Dermis microvascular lymphatic vessel endothelial cell (primary cell): ENCODE data around the gene HIBADH. TPM values are rescaled to one million over a fixed set of nuclear protein-coding genes. Genes with fewer than 3 reads are reported as not detected.

Experiments used
- DNase-seq, 2 donors: peaks; one replicate each; pipeline versions ENCODE4 v3.0.0 to v3.0.0-alpha.2; 2010; ENCODE audit warnings: low read depth in 2 of 2
- total RNA-seq: library from RNA; depleted of rRNA; stranded (reverse); fragments of >200 nt; gene quantifications from 2 replicates; pipeline ENCODE4 v1.2.1, GENCODE V29; 2014

Gene HIBADH
- 23.5 and 24.4 TPM in 2 replicates for total RNA-seq

DNA sequence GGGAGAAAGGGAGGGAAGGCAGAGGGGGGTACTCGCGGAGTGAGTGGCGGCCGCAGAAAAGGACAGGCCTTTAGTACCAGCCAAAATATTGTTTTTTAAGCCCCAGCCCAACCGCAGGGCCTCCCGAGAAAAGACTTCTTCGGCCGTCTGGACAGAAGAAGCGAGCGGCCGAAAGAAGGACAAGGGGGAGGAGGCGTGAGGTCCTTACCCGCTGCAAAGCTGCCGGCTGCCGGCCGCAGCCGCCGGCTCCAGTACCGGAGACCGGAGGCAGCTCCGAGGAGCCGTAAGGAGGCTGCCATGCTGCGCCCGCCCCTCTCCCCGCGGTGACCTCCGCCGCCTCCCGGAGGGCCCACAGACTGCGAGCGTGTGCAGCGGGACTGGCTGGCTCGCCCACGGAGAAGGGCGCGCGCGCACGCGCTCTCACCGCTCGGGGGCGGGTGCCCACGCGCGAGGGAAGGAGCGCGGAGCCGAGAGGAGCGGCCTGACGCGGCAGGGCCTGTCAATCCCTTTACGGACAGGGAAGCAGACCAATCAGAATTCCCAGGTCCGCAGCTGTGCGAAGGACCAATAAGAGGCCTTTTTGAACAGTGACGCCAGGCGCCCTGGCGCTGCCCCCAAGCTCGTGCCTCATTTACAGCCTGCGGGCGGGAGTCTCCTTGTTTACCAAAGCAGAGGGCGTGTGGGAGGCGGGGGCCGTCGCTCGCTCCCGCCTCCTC lies at the start of gene HIBADH:
Gene HIBADH, minus strand, starts transcription at position 394 of the 716 bp plus-strand sequence. Its CDS starts 95 bp downstream, at position 299.
- DNase-seq, result peak; percentile 99 to 100

- DNase-seq, result no peak
These were observed 49.5 kb upstream of the HIBADH start for GRCh38 chr7:27712217-27712616.

DNA sequence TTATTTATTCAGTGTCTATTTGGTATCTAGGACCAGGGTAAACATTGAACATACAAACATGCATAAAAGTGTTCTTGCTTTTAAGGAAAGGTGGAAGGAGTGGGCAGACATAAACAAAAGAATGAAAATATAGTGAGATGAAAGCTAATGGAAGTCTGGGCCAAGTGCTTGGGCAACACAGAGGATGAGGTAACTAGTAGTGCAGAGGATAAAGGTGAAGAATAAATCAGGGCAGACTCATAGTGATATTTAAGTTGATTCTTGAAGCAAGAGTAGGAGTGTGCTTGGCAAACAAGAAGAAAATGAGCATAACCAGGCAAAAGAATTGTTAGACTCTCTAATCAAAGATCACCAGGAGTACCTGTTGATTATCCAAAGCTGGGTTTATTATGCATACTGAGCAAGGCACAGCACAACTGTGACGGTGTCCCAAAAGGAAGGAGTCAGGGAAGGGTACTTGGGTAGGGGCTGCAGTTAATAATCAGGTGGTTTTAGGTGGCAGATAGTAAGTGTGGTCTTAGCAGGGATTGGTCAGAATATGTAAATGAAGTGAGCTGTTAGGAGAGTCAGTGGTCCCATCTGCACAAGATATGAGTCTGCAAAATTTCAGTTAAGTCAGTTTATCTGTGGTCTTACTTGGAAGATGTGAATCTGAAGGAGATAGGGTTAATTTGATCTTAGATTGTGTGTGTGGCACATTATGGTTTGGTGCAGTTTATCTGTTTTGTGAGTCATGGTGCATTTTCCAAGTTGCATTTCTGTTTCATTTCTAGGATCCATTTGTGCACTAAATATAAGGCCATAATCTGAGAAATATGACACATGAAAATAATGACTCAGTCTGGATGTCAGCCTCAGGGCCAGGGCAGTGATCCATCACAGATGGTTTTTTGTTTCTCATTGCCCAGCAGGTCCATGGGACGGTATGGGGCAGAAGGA lies 46.7 kb upstream of the HIBADH start:
- DNase-seq, result peak in 1 of 2 donors; percentile 28

DNA sequence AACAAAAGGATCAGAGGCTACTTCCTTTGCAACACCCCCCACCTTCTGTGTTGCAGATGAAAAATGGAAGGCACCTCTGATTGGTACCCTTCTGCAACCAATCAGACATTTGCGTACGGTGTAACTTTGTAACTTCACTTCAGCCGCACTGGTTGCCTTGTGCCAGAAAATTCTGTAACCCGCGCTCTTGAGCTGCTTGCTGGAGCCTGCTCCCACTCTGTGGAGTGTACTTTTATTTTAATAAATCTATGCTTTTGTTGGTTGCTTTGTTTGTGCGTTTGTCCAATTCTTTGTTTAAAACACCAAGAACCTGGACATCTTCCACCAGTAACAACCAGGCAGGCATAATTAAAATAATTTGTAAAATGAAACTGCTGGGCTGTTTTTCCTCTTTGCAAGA lies 45.8 kb upstream of the HIBADH start:
- DNase-seq, result no peak

DNA sequence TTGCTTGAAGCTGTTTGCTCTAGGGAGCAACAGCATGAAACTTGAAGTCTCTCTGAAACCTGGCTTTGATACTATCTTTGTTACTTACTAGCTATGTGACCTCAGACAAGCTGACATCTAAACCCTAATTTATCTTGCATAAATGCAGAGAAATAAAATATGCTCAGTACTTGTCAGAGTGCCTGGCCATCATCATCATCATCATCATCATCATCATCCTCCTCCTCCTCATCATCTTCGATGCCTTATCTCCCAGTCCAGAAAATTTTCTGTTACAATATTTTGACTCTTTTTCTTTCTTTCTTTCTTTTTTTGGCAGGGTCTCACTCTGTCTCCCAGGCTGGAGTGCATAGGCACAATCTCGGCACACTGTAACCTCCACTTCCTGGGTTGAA lies 42.5 kb upstream of the HIBADH start:
- DNase-seq, result no peak

DNA sequence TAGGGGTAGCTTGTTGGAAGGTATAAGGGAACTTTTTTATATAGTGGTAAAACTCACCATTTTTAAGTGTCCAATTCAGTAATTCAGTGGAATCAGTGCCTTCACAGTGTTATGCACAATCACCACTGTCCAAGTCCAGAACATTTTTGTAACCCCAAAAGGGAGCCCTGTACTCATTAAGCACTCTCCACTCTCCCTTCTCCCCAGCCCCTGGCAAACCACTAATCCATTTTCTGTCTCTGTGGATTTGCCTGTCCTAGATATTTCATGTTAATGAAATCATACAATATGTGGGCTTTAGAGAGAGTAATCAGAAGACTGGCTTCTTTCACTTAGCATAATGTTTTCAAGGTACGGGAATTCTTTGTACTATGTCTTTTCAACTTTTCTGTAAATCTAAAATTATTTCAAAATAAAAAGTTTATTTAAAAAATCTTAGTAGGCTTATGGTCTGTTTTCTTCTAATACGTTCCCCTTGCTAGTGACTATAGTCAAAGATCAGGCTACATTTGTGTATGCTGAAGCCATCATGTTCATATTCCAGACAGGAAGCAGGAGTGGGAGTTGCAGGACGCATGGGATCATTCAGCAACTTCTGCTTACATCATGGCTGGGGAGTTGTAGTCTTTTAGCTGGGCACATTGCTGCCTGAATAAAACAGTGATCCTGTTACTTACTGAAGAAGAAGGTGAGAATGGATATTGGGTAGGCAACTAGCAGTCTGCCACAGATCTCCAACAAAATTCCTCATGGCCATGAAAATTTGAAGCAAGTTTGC lies 41.9 kb upstream of the HIBADH start:
- peak in 1 of 2 donors; percentile 26 for DNase-seq

DNA sequence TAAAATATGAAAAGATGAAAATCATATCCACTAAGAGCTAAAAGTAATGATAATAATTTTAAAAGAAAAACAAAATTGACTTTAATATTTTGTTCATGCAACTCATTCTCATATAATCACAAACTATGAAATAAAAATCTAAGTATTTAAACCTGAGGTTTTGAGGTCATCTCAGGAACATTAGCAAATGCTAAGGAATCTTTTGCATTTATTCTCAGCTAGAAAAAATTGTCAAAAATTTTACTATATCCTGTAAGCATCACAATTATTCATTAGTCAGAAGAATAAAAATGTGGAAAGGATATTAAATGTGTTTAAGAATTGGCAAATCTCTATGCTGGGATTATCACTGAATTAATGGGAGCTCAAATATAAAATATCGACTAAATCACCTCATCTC lies 40.5 kb upstream of the HIBADH start:
- DNase-seq, result no peak

- DNase-seq, result no peak
These were observed 37.8 kb upstream of the HIBADH start for GRCh38 chr7:27700501-27700900.

DNA sequence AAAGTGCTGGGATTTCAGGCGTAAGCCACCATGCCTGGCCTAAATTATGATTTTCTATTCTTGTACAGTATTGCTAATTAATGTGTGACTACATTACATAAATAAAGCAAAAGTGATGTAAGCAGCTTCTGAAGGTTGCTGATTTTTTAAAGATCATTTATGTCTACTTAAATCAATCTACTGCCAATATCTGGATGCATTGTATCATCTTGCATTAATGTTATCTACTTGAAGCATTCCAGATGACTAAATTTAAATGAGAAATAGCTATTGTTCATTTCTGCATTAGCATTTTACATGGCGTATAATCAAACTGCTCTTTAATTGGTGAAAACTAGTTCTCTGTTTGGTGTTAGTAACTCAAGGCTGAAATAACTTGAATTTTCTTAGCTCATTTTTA lies 37.1 kb upstream of the HIBADH start:
- no peak for DNase-seq

GRCh38 chr7:27697861-27698430 lies 35.3 kb upstream of the HIBADH start:
- DNase-seq, result no peak

DNA sequence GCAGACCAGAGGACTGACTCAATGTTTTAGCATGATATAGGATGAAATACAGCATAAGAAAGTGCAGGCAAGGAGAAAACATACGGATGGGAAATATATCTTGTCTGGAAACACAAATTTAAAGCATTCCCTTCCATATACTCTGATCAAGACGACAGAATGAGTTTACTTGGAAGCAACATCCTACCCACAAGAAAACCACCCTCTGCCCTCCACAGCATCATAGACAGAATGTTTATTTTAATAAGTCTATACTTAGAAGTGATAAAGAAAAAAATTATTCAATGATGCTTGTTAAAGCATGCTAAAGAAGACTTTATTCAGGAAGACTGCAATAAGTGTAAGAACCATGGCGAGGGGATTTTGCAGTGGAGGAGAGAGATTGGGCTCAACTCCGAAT lies 32.4 kb upstream of the HIBADH start:
- DNase-seq, result no peak

GRCh38 chr7:27693794-27694193 lies 31.1 kb upstream of the HIBADH start:
- no peak for DNase-seq

DNA sequence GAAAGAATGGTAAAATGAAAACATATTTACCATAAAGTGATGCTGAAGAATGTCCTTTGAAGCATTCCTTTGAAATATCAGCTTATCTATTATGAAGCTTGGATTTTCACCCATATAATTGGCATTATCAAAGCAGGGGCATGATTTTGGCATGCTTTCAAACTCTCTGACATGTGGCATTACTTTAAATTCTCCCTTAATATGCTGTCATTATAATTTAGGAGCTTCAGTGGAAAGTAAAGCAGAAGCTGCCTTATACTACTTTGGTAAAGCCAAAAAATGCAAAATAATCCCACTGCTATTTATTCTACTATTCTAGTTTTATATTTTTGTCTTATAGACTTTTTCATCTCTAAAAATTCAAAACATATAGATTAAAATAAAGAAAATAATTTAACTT lies 28.0 kb upstream of the HIBADH start:
- no peak for DNase-seq

DNA sequence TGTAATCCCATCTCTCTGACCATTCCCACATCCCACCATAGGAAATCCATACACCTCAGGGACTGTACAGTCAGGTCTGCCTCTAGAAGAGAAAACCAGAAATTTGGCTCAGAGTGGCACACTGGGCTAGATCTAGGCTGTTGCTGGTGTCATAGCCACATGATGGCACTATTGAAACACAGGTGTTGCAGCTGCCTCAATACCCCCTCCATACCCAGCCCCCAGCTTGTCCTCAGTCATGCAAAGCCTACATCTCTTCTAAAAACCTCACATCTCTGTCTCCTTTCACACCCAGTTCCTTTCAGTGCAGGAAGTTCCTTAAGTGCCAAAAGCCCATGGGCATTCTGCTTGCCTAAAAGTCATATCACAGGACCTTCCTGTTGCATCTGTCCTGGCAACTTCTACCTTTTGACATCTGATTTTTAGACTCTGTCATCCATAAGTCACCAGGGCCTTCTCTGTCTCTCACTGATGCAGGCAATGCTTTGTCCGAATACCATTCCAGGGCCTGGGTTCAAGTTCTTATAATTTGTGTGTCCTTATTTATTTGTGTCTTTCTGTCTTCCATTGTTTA lies 27.0 kb upstream of the HIBADH start:
- peak in 1 of 2 donors; percentile 69 for DNase-seq

- no peak for DNase-seq
These were observed 26.5 kb upstream of the HIBADH start for GRCh38 chr7:27689150-27689549.

DNA sequence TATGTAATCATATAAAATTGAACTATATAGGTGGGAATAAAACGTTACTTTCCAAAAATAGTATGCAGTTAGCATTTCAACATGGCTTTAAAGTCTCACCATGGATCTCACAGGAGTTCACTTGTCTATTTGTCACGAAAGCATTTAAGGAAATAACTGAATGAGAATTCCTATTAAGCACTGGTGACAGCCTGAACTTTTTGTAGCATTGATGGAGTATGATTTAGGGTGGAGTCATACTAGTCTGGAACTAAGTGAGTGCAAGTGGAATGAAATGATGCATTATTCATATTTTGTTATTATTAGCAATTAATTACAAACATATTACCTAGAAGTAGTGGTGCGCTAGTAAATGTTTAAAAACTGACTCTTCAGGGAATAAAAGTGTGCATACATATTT lies 26.0 kb upstream of the HIBADH start:
- DNase-seq, result no peak

DNA sequence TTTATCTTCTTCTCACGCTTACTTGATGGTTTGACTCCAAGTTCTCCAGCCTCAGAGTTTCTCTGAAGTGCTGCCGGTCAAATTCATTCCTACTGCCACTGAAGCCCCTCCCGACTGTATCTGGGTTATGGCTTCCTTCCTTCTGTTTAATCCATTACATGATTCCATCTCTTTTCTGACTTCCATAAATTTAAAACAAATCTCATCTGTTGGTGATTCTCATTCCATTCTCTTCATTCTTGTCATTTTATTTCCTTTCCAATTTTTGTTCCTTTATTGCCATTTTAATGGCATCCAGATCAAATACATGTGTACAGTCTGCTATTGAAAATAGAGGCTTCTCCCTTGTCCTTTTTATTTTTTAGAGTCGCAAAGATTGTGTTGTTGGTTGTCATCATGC lies 25.4 kb upstream of the HIBADH start:
- no peak for DNase-seq

GRCh38 chr7:27686315-27686714 lies 23.6 kb upstream of the HIBADH start:
- peak in 1 of 2 donors; percentile 55 for DNase-seq

GRCh38 chr7:27685893-27686292 lies 23.2 kb upstream of the HIBADH start:
- DNase-seq, result no peak

- DNase-seq, result no peak
These were observed 22.5 kb upstream of the HIBADH start for GRCh38 chr7:27685209-27685608.

- DNase-seq, result no peak
These were observed 21.8 kb upstream of the HIBADH start for GRCh38 chr7:27684491-27684890.
